WTC11 (cell line): ENCODE data around the gene UBA1. TPM values are rescaled to one million over a fixed set of nuclear protein-coding genes. Genes with fewer than 3 reads are reported as not detected.

ENCODE experiments used
- ATAC-seq: fragments of 200-7000 bp; cut with Tn5 transposase; 2 replicates; pipeline ENCODE4 v1.10.0; 2021; ENCODE audit warnings: mild to moderate bottlenecking, moderate library complexity
- CTCF ChIA-PET: fragments of 300-600 bp; sonication (Branson Sonifier 250); formaldehyde crosslinking; loops from one replicate; lab custom pipeline; 2021; ENCODE audit warnings: antibody characterized with exemption; lab: Charles Lee
- POLR2A ChIA-PET: fragments of 350-600 bp; sonication (Branson Sonifier 250); formaldehyde crosslinking; loops from one replicate; lab custom pipeline; 2021; ENCODE audit warnings: antibody characterized with exemption; lab: Charles Lee
- DNase-seq: peaks from one replicate; pipeline ENCODE4 v3.0.0; 2021; ENCODE audit warnings: low spot score
- H3K27ac Mint-ChIP-seq: 2 replicates; pipeline ENCODE4 v1.8.0; 2021; ENCODE audit warnings: mixed read lengths
- H3K27me3 Mint-ChIP-seq: 2 replicates; pipeline ENCODE4 v1.8.0; 2021; ENCODE audit warnings: low read depth, mild to moderate bottlenecking, moderate library complexity, mixed read lengths
- H3K36me3 Mint-ChIP-seq: 2 replicates; pipeline ENCODE4 v1.8.0; 2021; ENCODE audit warnings: mixed read lengths
- H3K4me1 Mint-ChIP-seq: 2 replicates; pipeline ENCODE4 v1.8.0; 2022; ENCODE audit warnings: mixed read lengths
- H3K4me3 Mint-ChIP-seq: 2 replicates; pipeline ENCODE4 v1.8.0; 2021; ENCODE audit warnings: mild to moderate bottlenecking, moderate library complexity, mixed read lengths
- H3K9me3 Mint-ChIP-seq: 2 replicates; pipeline ENCODE4 v1.8.0; 2021; ENCODE audit warnings: mixed read lengths
- AFF4 ChIP-seq: sonication (generic); formaldehyde crosslinking; IDR thresholded peaks from 2 replicates; pipeline ENCODE4 v1.8.1; 2023; ENCODE audit warnings: mild to moderate bottlenecking, missing genetic modification reagents, borderline replicate concordance
- E2F5 ChIP-seq: sonication (generic); formaldehyde crosslinking; IDR thresholded peaks from 2 replicates; pipeline ENCODE4 v1.8.1; 2022; ENCODE audit warnings: mild to moderate bottlenecking, moderate library complexity, missing genetic modification reagents
- ELF4 ChIP-seq: sonication (generic); formaldehyde crosslinking; IDR thresholded peaks from 2 replicates; pipeline ENCODE4 v1.8.1; 2022; ENCODE audit warnings: low read depth, mild to moderate bottlenecking, moderate library complexity, missing genetic modification reagents
- IRF1 ChIP-seq: sonication (generic); formaldehyde crosslinking; IDR thresholded peaks from 2 replicates; pipeline ENCODE4 v1.8.0; 2023; ENCODE audit warnings: missing genetic modification reagents
- IRF2 ChIP-seq: sonication (generic); formaldehyde crosslinking; IDR thresholded peaks from 2 replicates; pipeline ENCODE4 v1.8.0; 2022; ENCODE audit warnings: low read depth, missing genetic modification reagents, borderline replicate concordance
- NFE2L1 ChIP-seq: sonication (generic); formaldehyde crosslinking; IDR thresholded peaks from 2 replicates; pipeline ENCODE4 v1.8.1; 2023; ENCODE audit warnings: missing genetic modification reagents
- NR2C2 ChIP-seq: sonication (generic); formaldehyde crosslinking; IDR thresholded peaks from 2 replicates; pipeline ENCODE4 v1.8.0; 2022; ENCODE audit warnings: mild to moderate bottlenecking, missing genetic modification reagents
- PRDM15 ChIP-seq: sonication (generic); formaldehyde crosslinking; IDR thresholded peaks from 2 replicates; pipeline ENCODE4 v1.8.0; 2022; ENCODE audit warnings: missing genetic modification reagents
- SMAD3 ChIP-seq: sonication (generic); formaldehyde crosslinking; IDR thresholded peaks from 2 replicates; pipeline ENCODE4 v1.8.0; 2022; ENCODE audit warnings: missing genetic modification reagents, mild to moderate bottlenecking, borderline replicate concordance
- SP1 ChIP-seq: sonication (generic); formaldehyde crosslinking; conservative IDR thresholded peaks from 2 replicates; pipeline ENCODE4 v1.8.1; 2022; ENCODE audit warnings: missing genetic modification reagents
- ZNF281 ChIP-seq: sonication (generic); formaldehyde crosslinking; IDR thresholded peaks from 2 replicates; pipeline ENCODE4 v1.8.0; 2023; ENCODE audit warnings: mild to moderate bottlenecking, missing genetic modification reagents
- ZNF512 ChIP-seq: sonication (generic); formaldehyde crosslinking; IDR thresholded peaks from 2 replicates; pipeline ENCODE4 v1.8.1; 2022; ENCODE audit warnings: missing genetic modification reagents, borderline replicate concordance
- ZNF671 ChIP-seq: fragments of 250-450 bp; sonication (Bioruptor Pico); IDR thresholded peaks from 2 replicates; pipeline ENCODE4 v1.8.0; 2021; ENCODE audit warnings: mild to moderate bottlenecking
- total RNA-seq: library from RNA; stranded (reverse); gene quantifications from 3 replicates; pipeline ENCODE4 v1.2.3, GENCODE V29; 2021

The UBA1 gene
- total RNA-seq, 1 experiment from 2014 or later, result 379 TPM

- Mint-ChIP-seq H3K4me3 (no peak overlapping the region), H3K4me1 (peaks cover 8% of the 10 kb centered on the region), H3K27me3 (no peaks in the 10 kb centered on the region), H3K27ac (no peak overlapping the region), H3K36me3 (peaks cover 41% of the 10 kb centered on the region), H3K9me3 (no peaks in the 10 kb centered on the region)
- ATAC-seq (no peak), DNase-seq (no peak)
- CTCF ChIA-PET, result no interaction called here
- POLR2A ChIA-PET, result no interaction called here
- TF ChIP-seq ELF4 (CRISPR knock-in tag) (no peak), NR2C2 (CRISPR knock-in tag) (no peak), AFF4 (CRISPR knock-in tag) (no peak), NFE2L1 (CRISPR knock-in tag) (no peak), PRDM15 (no peak), SP1 (CRISPR knock-in tag) (no peak), IRF1 (no peak), ZNF671 (CRISPR knock-in tag) (no peak), ZNF512 (CRISPR knock-in tag) (no peak), ZNF281 (CRISPR knock-in tag) (no peak), SMAD3 (CRISPR knock-in tag) (no peak), IRF2 (CRISPR knock-in tag) (no peak), E2F5 (CRISPR knock-in tag) (no peak)
Observed at GRCh38 chrX:47239199-47239598, 45.6 kb downstream of the UBA1 start.
